Measurements from ENCODE around the gene ROR1. TPM values are rescaled to one million over a fixed set of nuclear protein-coding genes. Genes with fewer than 3 reads are reported as not detected.

The ROR1 gene
- total RNA-seq, 1 experiment from 2014 or later, result 19.0 TPM

GRCh38 chr1:64038965-64039364 is 265.1 kb downstream of the ROR1 start:
- H3F3A ChIP-seq (ENCODE audit: insufficient read depth, low read depth), result peaks cover 37% of the 10 kb centered on the region
- BruUV-seq (replicated peaks), result no TSS peak
- H3K9me2 ChIP-seq (ENCODE audit: insufficient read depth), result no peaks in the 10 kb centered on the region
- TF ChIP-seq EZH2 (IDR thresholded peaks at IDR 0.05; ENCODE audit: low read depth), result no peak
- TF ChIP-seq, protein P1, sequence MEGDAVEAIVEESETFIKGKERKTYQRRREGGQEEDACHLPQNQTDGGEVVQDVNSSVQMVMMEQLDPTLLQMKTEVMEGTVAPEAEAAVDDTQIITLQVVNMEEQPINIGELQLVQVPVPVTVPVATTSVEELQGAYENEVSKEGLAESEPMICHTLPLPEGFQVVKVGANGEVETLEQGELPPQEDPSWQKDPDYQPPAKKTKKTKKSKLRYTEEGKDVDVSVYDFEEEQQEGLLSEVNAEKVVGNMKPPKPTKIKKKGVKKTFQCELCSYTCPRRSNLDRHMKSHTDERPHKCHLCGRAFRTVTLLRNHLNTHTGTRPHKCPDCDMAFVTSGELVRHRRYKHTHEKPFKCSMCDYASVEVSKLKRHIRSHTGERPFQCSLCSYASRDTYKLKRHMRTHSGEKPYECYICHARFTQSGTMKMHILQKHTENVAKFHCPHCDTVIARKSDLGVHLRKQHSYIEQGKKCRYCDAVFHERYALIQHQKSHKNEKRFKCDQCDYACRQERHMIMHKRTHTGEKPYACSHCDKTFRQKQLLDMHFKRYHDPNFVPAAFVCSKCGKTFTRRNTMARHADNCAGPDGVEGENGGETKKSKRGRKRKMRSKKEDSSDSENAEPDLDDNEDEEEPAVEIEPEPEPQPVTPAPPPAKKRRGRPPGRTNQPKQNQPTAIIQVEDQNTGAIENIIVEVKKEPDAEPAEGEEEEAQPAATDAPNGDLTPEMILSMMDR (conservative IDR thresholded peaks at IDR 0.05), result no peak
- peak in 1 of 2 experiments; percentile 58 for DNase-seq
- H4K20me1 ChIP-seq (ENCODE audit: insufficient read depth), result no peaks in the 10 kb centered on the region
- peak overlapping the region; percentile 60 for H3K27ac ChIP-seq
- peaks cover 58% of the 10 kb centered on the region for H3K4me1 ChIP-seq (replicated peaks; ENCODE audit: insufficient read depth)
- ChIA-PET POLR2A (ENCODE audit: unreplicated experiment) (no interaction called here), CTCF (no interaction called here)
- intact Hi-C loops (cut with micrococcal nuclease; ENCODE audit: unreplicated experiment), result loop anchor here (1.0 to 2.0 kb wide), 4 partner anchors 33 to 119 kb away; no protein-coding TSS in a partner anchor
- peaks cover 24% of the 10 kb centered on the region for H3K79me2 ChIP-seq (ENCODE audit: low read depth)
- H3K4me2 ChIP-seq, result peak overlapping the region; percentile 34
- H3K36me3 ChIP-seq (ENCODE audit: low read depth), result no peaks in the 10 kb centered on the region
- no peaks in the 10 kb centered on the region for H3K9me3 ChIP-seq (ENCODE audit: insufficient read depth, low read depth)
- H3K4me3 ChIP-seq, result no peak overlapping the region
- H2AFZ ChIP-seq, result no peak overlapping the region
- no peaks in the 10 kb centered on the region for H3K27me3 ChIP-seq (ENCODE audit: insufficient read depth, low read depth)

- no peaks in the 10 kb centered on the region for H3K36me3 ChIP-seq (ENCODE audit: low read depth)
- intact Hi-C loops (cut with micrococcal nuclease; ENCODE audit: unreplicated experiment), result loop anchor here (1.0 to 2.0 kb wide), 4 partner anchors 33 to 119 kb away; no protein-coding TSS in a partner anchor
- H3K4me2 ChIP-seq, result peak overlapping the region; percentile 34
- H2AFZ ChIP-seq, result no peak overlapping the region
- no TSS peak for BruUV-seq (replicated peaks)
- no peak overlapping the region for H3K4me3 ChIP-seq
- peaks cover 37% of the 10 kb centered on the region for H3F3A ChIP-seq (ENCODE audit: insufficient read depth, low read depth)
- POLR2A ChIA-PET (ENCODE audit: unreplicated experiment), result no interaction called here
- no peaks in the 10 kb centered on the region for H3K9me3 ChIP-seq (ENCODE audit: insufficient read depth, low read depth)
- CTCF ChIA-PET, result no interaction called here
- H3K27ac ChIP-seq, result peak overlapping the region; percentile 60
- no peaks in the 10 kb centered on the region for H3K9me2 ChIP-seq (ENCODE audit: insufficient read depth)
- peaks cover 28% of the 10 kb centered on the region for H3K79me2 ChIP-seq (ENCODE audit: low read depth)
- peaks cover 58% of the 10 kb centered on the region for H3K4me1 ChIP-seq (replicated peaks; ENCODE audit: insufficient read depth)
- peak; percentile 76 to 94 for DNase-seq
- TF ChIP-seq, protein P1 (conservative IDR thresholded peaks at IDR 0.05), result no peak
- TF ChIP-seq EZH2 (IDR thresholded peaks at IDR 0.05; ENCODE audit: low read depth), result no peak
- H4K20me1 ChIP-seq (ENCODE audit: insufficient read depth), result no peaks in the 10 kb centered on the region
- no peaks in the 10 kb centered on the region for H3K27me3 ChIP-seq (ENCODE audit: insufficient read depth, low read depth)
Measured at GRCh38 chr1:64039390-64039926, 265.6 kb downstream of the ROR1 start.

DNA sequence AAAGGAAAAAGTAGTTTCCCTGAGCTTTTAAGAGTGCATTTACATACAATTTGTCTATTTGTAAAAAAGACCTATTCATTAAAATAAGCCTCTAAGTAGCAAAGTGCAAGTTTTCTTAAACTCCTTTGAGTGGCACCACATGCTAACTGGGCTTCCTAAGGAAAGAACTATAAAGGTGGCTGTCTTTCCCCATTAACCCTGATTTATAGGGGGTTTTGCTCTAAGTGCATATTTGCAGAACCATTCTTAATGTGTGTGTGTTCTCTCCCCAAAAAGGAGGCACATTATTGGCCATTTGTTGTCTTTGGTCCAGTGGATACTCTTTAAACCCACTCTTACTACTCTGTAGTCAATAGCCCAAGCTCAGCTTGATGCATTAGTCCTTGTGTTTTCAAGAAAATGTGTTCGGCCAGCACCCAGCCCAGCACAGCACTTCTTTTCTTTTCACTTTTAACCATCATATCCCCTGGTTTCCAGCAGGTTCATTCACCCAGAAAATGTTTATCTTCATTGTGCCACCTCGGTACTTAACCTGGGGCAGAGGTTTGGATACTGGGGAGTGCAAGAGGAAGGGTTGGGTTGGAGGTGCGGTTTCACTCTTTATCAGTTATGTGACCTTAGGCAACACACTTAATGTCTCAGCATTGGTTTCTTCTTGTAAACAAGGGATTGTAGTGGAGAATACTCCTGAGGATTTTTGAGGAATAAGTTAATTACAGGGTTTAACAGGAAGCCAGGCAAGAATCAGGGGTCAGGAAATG is 267.7 kb downstream of the ROR1 start:
- H3K4me1 ChIP-seq (replicated peaks; ENCODE audit: insufficient read depth), result peaks cover 58% of the 10 kb centered on the region
- BruUV-seq (replicated peaks), result no TSS peak
- H2AFZ ChIP-seq, result no peak overlapping the region

More for the DNA sequence above, 267.7 kb downstream of the ROR1 start:
- Histone ChIP-seq H4K20me1 (ENCODE audit: insufficient read depth) (no peaks in the 10 kb centered on the region; the same call in 1 of the 2 replicates), H3F3A (ENCODE audit: insufficient read depth, low read depth) (peaks cover 37% of the 10 kb centered on the region), H3K79me2 (ENCODE audit: low read depth) (peaks cover 34% of the 10 kb centered on the region), H3K27ac (peak overlapping the region; percentile 51), H3K9me3 (ENCODE audit: insufficient read depth, low read depth) (peaks cover 4% of the 10 kb centered on the region; the same call in 1 of the 2 replicates), H3K36me3 (ENCODE audit: low read depth) (no peaks in the 10 kb centered on the region), H3K27me3 (ENCODE audit: insufficient read depth, low read depth) (no peaks in the 10 kb centered on the region), H3K4me3 (no peak overlapping the region), H3K4me2 (peak overlapping the region; percentile 53), H3K9me2 (ENCODE audit: insufficient read depth) (no peaks in the 10 kb centered on the region)
- POLR2A ChIA-PET (ENCODE audit: unreplicated experiment), result no interaction called here
- intact Hi-C loops (cut with micrococcal nuclease; ENCODE audit: unreplicated experiment), result no loop called here
- CTCF ChIA-PET, result no interaction called here
- TF ChIP-seq, protein P1 (conservative IDR thresholded peaks at IDR 0.05), result no peak
- no peak for TF ChIP-seq EZH2 (IDR thresholded peaks at IDR 0.05; ENCODE audit: low read depth)
- peak in 1 of 2 experiments; percentile 70 for DNase-seq
